ENCODE results near the gene ADM. TPM values are rescaled to one million over a fixed set of nuclear protein-coding genes. Genes with fewer than 3 reads are reported as not detected.

The ADM gene
- total RNA-seq, 1 experiment from 2014 or later = 87.2 TPM

DNA sequence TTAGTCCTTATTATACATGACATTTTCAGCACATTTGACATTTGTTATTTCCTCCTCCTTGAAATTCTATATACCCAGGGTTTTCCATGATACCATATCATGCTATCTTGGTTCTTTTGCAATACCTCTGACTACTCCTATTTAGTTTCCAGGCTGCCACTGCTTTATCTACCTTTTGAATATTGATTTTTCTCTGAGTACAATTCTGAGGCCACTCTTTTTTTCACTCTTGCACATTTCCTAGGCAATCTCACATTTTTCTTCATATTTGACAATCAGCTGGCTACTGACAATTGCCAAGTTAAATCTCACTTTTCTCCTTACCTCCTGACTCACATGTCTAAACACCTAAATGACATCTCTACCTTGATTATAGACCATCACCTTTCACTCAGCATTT lies 22.8 kb upstream of the ADM start:
- Histone ChIP-seq H3K27ac (ENCODE audit: low read depth, low read length) (no peak overlapping the region), H3K9ac (ENCODE audit: low read length) (no peak overlapping the region), H3K36me3 (ENCODE audit: control insufficient read depth in 1 of 2, insufficient read depth in 2 of 2, low read length in 2 of 2) (no peaks in the 10 kb centered on the region), H2AFZ (ENCODE audit: low read depth, low read length, poor library complexity, severe bottlenecking) (no peak overlapping the region), H3K79me2 (ENCODE audit: insufficient read depth, low read length) (peaks cover 65% of the 10 kb centered on the region), H3K9me3 (ENCODE audit: control insufficient read depth in 1 of 2, insufficient read depth in 1 of 2, low read depth in 1 of 2, low read length in 2 of 2) (no peaks in the 10 kb centered on the region), H3K4me2 (ENCODE audit: low read length) (no peak overlapping the region), H3K4me1 (ENCODE audit: control insufficient read depth in 1 of 2, insufficient read depth in 2 of 2, low read length in 2 of 2) (peaks cover 0 to 2% of the 10 kb centered on the region in 2 experiments; a peak in 1 of 4 replicates), H4K20me1 (ENCODE audit: insufficient read depth) (peaks cover 3% of the 10 kb centered on the region; the same call in 1 of the 2 replicates), H3K27me3 (ENCODE audit: insufficient read depth, low read length) (no peaks in the 10 kb centered on the region), H3K9me2 (ENCODE audit: insufficient read depth) (no peaks in the 10 kb centered on the region), H3K4me3 (replicated peaks in 1 of 2; ENCODE audit: low read depth in 1 of 2, low read length in 2 of 2) (no peak overlapping the region)
- intact Hi-C loops (cut with micrococcal nuclease) = no loop called here
- POLR2A ChIA-PET = interaction anchor here (0.8 kb wide), 1 partner anchor 23 kb away, joined by 3 read pairs; the partner anchor contains the start of gene ADM
- TF ChIP-seq, protein P1, sequence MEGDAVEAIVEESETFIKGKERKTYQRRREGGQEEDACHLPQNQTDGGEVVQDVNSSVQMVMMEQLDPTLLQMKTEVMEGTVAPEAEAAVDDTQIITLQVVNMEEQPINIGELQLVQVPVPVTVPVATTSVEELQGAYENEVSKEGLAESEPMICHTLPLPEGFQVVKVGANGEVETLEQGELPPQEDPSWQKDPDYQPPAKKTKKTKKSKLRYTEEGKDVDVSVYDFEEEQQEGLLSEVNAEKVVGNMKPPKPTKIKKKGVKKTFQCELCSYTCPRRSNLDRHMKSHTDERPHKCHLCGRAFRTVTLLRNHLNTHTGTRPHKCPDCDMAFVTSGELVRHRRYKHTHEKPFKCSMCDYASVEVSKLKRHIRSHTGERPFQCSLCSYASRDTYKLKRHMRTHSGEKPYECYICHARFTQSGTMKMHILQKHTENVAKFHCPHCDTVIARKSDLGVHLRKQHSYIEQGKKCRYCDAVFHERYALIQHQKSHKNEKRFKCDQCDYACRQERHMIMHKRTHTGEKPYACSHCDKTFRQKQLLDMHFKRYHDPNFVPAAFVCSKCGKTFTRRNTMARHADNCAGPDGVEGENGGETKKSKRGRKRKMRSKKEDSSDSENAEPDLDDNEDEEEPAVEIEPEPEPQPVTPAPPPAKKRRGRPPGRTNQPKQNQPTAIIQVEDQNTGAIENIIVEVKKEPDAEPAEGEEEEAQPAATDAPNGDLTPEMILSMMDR (IDR thresholded peaks at IDR 0.05 in 2 of 3, conservative IDR thresholded peaks at IDR 0.05 in 1 of 3; ENCODE audit: borderline replicate concordance in 1 of 3, insufficient read depth in 1 of 3, low read depth in 2 of 3, low read length in 2 of 3) = no peak
- TF ChIP-seq, protein P2, sequence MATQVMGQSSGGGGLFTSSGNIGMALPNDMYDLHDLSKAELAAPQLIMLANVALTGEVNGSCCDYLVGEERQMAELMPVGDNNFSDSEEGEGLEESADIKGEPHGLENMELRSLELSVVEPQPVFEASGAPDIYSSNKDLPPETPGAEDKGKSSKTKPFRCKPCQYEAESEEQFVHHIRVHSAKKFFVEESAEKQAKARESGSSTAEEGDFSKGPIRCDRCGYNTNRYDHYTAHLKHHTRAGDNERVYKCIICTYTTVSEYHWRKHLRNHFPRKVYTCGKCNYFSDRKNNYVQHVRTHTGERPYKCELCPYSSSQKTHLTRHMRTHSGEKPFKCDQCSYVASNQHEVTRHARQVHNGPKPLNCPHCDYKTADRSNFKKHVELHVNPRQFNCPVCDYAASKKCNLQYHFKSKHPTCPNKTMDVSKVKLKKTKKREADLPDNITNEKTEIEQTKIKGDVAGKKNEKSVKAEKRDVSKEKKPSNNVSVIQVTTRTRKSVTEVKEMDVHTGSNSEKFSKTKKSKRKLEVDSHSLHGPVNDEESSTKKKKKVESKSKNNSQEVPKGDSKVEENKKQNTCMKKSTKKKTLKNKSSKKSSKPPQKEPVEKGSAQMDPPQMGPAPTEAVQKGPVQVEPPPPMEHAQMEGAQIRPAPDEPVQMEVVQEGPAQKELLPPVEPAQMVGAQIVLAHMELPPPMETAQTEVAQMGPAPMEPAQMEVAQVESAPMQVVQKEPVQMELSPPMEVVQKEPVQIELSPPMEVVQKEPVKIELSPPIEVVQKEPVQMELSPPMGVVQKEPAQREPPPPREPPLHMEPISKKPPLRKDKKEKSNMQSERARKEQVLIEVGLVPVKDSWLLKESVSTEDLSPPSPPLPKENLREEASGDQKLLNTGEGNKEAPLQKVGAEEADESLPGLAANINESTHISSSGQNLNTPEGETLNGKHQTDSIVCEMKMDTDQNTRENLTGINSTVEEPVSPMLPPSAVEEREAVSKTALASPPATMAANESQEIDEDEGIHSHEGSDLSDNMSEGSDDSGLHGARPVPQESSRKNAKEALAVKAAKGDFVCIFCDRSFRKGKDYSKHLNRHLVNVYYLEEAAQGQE (IDR thresholded peaks at IDR 0.05; ENCODE audit: low read depth) = no peak
- no peak for TF ChIP-seq CBX3 (IDR thresholded peaks at IDR 0.05; ENCODE audit: low read depth)
- TF ChIP-seq SP1 (IDR thresholded peaks at IDR 0.05; ENCODE audit: low read depth) = no peak
- no peak for TF ChIP-seq ZNF274 (IDR thresholded peaks at IDR 0.05; ENCODE audit: low read depth, low read length)
- TF ChIP-seq ELF1 (IDR thresholded peaks at IDR 0.05; ENCODE audit: borderline replicate concordance, low read depth) = no peak
- TF ChIP-seq POLR2AphosphoS5 (IDR thresholded peaks at IDR 0.05; ENCODE audit: low read depth, low read length) = no peak
- no peak for TF ChIP-seq EZH2 (IDR thresholded peaks at IDR 0.05)
- no peak for TF ChIP-seq ZFX (IDR thresholded peaks at IDR 0.05)
- no peak for TF ChIP-seq JUND (IDR thresholded peaks at IDR 0.05)
- no peak for TF ChIP-seq SRF (IDR thresholded peaks at IDR 0.05; ENCODE audit: low read depth)
- TF ChIP-seq, protein P3, sequence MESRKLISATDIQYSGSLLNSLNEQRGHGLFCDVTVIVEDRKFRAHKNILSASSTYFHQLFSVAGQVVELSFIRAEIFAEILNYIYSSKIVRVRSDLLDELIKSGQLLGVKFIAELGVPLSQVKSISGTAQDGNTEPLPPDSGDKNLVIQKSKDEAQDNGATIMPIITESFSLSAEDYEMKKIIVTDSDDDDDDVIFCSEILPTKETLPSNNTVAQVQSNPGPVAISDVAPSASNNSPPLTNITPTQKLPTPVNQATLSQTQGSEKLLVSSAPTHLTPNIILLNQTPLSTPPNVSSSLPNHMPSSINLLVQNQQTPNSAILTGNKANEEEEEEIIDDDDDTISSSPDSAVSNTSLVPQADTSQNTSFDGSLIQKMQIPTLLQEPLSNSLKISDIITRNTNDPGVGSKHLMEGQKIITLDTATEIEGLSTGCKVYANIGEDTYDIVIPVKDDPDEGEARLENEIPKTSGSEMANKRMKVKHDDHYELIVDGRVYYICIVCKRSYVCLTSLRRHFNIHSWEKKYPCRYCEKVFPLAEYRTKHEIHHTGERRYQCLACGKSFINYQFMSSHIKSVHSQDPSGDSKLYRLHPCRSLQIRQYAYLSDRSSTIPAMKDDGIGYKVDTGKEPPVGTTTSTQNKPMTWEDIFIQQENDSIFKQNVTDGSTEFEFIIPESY (IDR thresholded peaks at IDR 0.05; ENCODE audit: extremely low read depth, insufficient replicate concordance, low read length) = no peak
- TF ChIP-seq, protein P4, sequence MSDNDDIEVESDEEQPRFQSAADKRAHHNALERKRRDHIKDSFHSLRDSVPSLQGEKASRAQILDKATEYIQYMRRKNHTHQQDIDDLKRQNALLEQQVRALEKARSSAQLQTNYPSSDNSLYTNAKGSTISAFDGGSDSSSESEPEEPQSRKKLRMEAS (IDR thresholded peaks at IDR 0.05) = no peak
- no peak for TF ChIP-seq TCF7L2 (IDR thresholded peaks at IDR 0.05; ENCODE audit: borderline replicate concordance, extremely low read depth, insufficient read depth, insufficient read length)
- TF ChIP-seq SIN3A (IDR thresholded peaks at IDR 0.05; ENCODE audit: low read depth) = no peak
- TF ChIP-seq CEBPB (IDR thresholded peaks at IDR 0.05; ENCODE audit: low read depth) = no peak
- no peak for TF ChIP-seq RAD21 (IDR thresholded peaks at IDR 0.05; ENCODE audit: low read depth)
- CTCF ChIA-PET = no interaction called here
- RAD21 ChIA-PET (ENCODE audit: low non-redundant PET in 1 of 2, low total read pairs in 2 of 2, uncharacterized antibody in 2 of 2, unreplicated experiment in 2 of 2) = no interaction called here
- DNase-seq (ENCODE audit: low read depth, low spot score) (no peak), ATAC-seq (no peak)
- no TSS peak for BruUV-seq (replicated peaks)
